HG02763 (cell line): Measurements from ENCODE around the gene PBX1.

Experiments used
- ATAC-seq: cut with Tn5 transposase; IDR thresholded peaks from one replicate; pipeline ENCODE4 v1.9.1; 2021; ENCODE audit warnings: mild to moderate bottlenecking, moderate library complexity; ENCODE audit not compliant: unreplicated experiment

PBX1 gene

DNA sequence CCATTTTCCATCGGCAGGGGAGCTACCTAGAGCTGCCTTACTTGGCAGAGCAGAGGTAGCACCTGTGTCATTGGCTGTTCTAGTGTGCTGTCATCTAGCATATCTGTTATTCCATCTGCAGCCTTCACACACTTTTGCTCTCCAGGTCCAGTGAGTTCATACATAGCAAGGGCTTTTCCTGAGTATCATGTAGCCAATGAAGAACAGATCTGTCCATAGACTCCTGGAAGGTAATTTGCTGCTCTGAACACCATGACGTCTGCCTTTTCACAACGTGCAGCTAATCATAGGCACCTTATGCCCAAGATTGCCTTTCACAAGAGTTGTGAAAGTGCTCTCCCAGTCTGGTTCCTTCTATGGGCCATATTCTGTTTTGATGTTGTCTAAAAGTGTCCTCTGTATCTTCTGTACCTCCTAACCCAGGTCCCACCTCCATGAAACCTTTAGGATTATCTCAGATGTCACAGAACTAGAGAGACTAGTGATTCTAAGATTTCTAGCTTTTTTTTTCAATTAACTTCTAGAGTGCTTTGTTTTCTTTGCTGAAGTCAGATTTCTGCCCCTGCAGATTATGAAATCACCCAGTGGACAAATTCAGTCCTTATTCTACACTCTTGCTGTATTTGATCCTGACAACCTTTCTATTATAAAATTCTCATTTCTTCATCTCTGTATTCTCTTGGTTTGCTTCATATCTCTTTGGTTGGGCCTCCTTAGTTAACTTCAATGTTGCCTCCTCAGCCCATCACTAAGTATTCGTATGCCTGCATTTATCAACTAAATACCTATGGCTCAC, 134.8 kb downstream of the PBX1 start:
- no peak for ATAC-seq

DNA sequence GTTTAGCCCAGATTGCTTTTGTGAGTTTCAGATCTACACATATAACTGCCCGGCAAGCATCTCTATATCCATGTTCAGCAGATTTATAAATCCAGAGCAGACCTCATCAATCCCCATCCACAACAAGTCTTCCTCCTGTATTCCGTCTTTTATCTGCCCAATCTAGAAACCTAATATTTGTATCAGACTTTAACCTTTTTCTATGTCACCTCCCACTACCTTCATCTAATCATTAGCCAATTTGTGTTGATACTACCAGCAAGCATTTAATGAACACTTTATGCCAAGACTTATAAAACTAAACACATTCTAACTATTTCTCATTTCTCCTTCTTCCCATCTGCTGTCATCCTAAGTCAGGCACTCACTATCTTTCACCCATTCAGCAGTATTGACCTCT, 135.5 kb downstream of the PBX1 start:
- ATAC-seq, result no peak

DNA sequence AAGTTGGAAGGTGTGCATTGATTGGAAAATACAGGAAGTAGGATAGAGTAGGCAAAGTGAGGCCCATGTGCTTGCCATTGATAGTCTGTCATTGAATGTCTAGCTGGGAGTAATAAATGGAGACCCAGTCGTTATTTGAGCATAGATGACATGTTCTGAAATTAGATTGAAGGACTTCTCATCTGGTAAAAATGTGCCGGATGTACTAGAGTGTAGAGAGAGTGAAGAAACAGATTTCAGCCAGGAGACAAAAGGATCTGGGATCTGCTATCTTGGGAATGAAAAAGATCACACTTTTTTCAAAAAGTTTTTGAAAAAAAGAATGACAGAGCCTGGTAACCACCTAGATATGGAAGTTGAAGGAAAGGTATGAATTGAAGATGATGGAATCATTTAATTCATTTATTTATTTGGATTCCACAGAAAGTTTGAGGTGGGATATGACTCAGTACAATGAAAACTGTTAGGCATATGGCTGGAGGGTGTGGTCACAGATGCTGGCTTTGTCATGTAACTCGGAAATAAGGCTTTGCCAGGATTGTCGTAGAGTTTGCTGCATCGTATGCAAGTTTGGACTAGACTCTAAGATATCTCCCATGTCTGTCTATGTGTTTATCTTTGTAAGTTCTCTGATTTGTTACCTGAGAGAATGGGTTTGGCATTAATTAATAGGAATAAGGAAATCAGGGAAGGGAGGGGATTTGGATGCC, 137.1 kb downstream of the PBX1 start:
- ATAC-seq, result no peak

DNA sequence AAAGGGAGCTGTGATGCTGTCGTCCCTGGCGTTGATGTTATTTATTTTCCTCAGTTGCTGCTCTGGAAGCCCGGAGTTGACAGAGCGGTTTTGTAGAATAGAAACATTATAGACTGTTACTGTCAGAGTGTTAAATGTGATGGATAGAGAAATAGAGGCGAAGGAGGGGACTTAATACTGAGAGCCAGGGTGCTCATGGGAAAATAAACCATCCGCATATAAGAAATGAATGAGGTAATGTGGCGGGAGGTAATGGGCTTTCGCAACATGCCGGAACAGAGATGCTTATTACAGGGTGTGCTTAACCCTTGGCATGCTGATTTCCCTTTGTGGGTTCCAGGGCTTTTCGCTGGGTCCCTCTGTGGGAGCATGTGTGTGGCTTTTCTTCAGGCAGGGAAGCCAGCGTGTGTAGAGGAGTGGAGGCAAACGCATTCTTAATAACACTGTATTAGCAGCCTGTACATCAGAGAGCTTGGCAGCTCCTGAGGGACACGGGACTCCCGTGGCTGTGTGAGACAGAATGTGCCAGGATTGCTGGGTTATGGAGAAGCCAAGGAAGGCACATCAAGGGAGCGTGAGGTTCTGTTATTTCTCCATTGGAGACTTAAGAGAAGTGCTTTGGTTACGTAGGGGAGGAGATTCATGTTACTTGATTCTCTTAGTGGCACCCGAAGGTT, 141.0 kb downstream of the PBX1 start:
- ATAC-seq, result no peak

DNA sequence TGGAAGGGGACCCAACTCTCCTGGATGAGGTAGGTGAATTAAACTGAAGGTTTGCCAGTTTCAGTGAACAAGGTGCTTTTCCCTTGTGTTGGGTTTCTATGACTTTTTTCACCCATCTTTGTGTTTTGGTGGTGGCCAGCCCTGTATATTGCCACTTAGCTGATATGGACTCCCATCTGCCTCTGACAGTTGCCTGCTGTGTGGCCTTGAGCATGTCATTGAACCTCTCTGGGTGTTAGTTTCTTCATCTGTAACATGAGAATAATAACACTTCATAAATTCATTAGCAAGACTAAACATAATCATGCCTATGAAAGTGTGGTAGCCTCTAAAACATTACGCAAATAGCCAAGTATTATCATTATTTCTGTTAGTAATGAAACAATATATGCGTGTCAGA, 141.7 kb downstream of the PBX1 start:
- ATAC-seq, result no peak

DNA sequence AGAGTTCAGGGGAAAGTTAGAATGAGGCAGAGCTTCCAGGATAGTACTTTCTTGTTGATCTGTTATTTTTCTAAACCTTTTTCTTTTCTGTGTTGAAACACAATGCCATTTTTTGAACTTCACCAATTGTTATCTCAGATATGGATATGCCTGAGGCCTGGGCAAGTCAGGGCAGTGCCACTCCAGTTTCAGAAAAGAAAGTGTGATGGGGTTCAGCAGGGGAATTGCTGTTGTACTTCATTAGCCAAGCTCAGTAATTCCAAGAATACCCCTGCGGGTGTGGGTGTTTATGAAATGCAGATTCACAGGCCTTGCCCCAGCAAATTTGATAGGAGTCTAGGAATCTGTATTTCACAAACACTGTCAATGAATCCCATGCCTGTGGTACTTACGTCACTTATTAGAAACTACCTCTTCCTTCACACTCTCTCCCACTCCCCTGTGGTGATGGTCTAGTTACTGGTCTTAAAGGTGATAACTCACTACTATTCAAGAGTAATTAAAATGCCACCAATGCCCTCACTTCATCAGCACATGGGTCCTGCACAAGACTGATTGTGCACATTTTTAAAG, 142.3 kb downstream of the PBX1 start:
- ATAC-seq, result no peak

DNA sequence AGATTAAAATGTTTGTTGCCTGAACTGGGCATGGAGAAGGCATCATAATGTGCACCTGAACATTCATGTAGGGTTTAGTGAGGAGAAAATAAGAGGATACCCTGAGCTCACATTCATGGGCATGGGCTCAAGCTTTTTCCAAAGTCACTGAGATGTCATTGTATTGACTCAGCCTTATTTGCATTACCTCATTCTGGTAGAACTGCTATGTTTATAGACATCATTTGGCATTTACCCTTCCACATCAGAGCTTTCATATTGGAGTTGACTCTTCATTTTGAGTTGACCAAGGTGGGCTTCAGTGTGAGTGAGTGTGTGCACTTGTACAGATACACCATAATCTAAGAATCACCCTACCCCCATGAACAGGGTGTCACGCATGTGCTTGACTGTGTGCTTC, 143.2 kb downstream of the PBX1 start:
- ATAC-seq, result no peak

DNA sequence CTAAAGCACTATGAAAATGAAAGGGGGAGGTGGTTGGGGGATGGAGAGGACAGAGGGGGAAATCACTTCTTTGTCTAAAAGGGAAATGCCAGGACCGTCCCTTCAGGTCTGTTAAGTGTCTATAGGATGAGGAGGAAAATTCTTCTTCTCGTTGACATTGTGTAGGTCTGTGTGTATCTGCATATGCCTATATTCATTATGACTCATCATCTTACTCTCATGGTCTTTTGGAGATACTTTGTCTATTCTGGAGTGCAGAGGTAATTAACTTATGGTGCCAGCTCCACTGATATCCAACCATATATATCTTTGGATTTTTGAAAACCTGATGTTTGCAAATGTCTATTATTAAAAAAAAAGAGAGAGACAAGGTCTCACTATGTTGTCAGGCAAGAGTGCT, 143.7 kb downstream of the PBX1 start:
- no peak for ATAC-seq

DNA sequence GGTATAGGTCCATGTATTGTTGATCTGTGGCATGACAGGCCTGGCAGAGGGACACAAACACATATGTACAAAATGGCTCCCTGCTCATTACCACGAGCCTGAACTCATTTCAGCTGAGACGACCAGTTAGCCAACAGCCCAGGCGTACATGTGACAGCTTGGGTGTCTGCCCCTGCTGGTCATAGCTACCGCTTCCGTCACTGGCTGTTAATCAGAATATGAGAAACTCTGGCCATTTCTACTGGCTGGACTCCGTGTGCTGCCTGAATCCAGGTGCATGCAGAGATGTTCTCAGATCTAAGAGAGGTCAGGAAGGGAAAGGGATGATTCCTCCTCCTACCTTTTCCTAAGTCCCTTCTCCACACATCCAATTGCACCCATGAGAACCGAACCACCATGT, 144.5 kb downstream of the PBX1 start:
- no peak for ATAC-seq

DNA sequence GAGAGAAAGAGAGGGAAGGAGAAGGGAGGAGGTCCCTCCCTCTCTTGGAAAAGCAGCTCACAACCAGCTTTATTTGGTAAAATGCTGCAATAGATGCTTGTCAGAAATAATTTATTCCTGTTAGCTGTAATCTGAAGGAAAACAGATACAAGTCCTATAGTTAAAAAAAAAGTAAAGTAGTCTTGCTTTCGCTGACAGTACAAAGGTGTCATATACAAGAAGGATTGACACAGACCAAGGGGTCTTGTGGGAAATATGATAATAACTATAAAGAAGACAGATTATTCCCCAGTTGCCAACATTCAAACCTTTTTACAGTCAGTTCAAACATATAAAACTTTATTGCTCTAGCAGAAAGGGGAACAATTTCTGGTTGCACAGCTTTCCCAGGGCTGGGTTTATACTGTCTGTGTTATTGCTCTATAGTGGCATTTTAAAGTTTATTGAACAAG, 145.0 kb downstream of the PBX1 start:
- ATAC-seq, result no peak

DNA sequence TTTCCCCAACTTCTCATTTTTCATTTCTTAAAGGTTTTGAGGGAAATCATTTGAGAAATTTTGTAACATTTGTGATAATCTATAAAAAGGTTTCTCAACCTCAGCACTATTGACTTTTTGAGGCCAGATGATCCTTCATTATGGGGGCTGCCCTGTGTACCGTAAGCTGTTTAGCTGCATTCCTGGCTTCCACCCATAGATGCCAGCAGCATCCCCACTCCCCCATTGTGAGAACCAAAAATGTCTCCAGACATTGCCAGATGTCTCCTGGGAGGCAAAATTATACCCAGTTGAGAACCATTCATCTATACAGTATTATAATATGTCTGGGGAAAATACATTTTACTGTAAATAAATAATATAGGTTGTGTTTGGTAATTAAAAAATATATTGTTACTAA, 146.0 kb downstream of the PBX1 start:
- ATAC-seq, result no peak

DNA sequence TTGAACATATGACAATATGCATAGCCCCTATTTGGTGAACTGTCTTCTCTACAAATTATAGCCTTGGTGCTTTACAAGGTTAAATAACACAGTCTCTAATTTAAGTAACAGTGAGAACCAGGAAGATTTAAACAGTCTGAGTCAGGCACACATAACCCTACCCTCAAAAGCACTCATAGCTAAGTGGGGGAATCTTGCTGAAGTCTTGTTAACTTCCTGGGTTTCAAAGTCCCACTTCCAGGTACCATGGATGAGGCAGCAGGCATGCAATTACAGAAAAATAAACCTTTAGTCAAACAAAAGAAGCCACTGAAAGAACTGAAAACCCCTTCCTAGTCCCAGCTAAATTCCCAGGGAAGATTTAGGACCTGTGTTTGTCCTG, 147.6 kb downstream of the PBX1 start:
- ATAC-seq, result no peak

DNA sequence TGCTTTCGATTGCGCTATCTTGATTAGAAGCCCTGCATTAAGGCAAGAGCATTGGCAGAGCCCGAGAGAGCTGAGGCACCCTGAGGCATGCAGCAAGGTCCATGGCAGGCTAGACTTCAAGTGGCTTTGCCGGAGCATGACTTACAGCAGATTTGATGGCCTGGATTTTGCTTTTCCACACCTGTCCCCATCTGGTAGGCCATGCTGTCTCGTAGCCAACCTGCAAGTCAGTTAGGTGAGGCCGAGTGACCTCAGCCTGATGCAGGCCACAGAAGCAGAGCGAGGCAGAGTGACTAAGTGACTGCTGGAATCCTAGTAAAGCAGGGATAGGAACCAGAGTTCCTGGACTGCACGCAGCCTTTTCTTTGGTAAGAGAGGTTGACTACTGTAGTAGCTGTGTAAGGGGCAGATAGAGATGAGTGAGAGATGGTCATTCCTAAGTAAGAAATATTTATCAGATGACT, 148.9 kb downstream of the PBX1 start:
- no peak for ATAC-seq

DNA sequence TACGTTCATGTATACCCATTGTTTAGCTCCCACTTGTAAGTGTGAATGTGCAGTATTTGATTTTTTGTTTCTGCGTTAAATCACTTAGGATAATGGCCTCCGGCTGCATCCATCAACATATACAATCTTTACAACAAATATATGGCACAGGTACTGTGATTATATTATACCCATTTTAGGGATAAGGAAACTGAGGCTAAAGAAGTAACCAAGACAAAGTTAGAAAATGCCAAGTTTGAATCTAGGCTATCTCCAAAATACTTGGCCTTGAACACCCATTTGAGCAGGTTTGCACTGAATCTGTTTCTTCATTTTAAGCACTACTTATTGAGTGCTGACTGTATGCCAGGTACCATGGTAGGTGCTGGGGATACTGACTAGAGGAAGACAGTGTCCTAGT, 149.6 kb downstream of the PBX1 start:
- no peak for ATAC-seq

DNA sequence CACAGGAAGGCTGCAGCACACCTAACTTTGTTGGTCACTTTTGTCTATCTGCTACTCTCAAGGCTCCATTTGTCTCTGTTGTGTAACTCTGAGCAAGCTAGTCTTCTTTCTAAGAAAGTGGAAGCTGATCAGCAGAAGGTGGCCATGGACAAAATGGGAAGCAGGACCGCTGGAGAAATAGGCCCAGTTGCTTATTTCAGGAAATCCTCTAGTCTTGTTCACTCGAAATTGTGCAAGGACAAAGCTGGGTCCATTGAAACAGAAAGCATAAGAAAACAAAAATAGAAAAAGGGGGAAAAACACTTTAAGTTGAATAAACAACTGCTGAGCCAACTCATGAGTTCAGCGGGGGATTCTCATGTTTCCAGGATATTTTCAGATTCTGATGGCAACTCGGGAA, 150.1 kb downstream of the PBX1 start:
- no peak for ATAC-seq

DNA sequence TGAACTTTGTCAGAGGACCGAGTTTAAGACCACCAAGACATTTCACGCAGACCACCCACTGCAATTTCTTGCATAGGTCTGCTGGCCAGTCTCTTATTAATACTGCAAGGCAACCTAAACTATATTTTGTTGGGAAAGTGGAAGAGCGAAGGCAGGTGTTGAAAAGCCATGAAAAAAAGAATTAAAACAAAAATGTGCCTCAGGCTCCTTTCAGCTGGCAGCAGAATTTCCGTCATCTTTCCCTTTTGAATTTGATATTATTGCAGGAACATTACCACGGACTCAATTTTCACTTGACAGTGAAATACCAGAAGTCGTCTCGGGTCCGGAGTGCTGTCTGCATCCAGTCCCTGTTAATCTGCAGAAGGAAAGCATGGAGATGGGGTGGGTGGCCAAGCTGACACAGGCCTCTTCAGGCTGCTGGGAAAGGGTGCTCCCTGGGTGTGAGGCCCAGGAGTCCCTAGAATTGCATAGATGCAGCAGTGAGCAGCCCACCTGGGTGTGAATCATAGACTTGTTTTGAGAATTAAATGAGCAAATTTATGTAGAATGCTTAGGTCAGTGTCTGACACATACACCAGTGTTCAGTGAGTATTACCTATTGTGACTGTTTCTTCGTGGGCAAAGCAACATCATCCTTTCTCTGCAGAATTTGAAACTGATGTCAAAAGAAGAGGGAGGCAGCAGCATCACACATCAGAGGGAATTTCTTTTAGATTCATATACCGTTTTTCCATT, 150.7 kb downstream of the PBX1 start:
- ATAC-seq, result no peak

DNA sequence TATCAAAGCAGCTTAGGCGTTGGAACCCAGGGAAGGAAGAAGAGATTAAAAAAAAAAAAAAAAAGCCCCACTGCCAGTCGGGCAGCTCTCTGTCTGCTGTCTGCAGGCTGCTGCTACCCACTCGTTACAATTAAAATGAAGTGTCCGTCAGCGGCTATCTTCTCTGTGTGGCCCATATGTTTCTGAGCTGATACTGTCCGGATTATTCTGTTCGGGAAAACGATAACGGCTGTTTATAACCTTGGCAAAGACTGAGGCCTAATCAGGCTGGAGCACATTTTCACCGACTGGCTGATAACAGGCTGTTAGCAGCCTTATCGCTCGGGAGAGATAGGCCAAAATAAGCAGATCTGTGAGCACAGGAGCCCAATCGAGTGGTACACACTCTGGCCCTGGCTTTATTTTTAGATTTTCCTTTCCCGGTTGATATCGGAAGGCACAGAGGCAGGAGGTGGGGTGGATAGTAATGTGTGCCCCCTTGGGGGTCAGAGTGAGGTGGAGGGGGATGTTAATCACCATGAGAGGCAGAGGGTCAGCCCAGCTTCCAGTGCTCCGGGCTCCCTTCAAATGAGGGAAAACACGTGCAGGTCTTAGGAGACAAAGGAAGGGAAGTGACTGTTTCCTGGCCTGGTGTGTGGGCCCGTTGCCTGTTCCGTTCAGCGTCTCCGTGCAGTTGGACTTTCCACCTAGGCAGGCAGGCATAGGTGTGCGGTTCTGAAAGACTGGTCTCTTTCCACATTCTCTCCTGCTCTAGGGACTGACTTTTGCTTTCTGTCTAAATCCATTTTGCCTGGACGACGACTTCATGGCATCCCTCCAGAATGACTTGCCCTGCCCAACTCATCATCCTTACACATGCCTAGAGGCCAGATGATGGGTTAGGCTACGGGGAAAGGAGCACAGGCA, 153.4 kb downstream of the PBX1 start:
- ATAC-seq, result no peak

DNA sequence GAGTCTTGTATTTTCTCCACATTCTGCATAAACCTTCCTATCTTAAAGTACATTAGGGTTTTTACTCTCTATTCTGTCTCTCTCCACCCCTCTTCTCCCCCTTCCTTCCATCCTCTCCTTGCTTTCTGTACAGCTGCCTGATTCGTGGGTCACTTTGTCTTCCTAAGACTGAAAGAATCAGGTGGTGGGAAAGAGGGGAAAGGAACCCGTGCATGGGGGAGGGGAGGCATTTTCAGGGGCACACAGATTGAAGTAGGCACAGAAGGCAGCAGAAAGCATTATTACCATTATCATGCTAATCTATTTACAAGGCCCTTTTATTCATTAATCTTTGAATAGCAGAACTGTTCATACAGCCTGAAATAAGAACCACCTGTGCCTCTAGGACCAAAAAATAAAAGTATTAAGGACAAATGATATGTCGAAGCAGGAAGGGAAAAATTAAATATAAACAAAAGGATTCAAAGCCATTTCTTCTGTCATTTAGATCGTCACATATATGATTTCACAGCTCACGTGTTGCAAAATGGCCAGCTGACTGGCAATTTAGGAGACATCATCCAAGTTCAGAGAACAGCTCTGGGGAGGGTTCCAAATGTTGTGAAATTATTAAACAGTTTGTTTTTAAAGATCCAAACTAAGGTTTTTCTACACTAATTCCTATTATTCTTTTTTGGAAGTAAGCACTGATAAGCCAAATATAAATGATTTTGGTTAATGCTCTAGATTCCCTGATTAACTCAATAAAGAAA, 154.6 kb downstream of the PBX1 start:
- no peak for ATAC-seq
